H1 (cell line): ENCODE measurements around the gene SURF1. TPM values are rescaled to one million over a fixed set of nuclear protein-coding genes. Genes with fewer than 3 reads are reported as not detected.

Experiments
- SAP30 ChIP-seq: fragments of 300-600 bp; sonication (generic); IDR thresholded peaks from 2 replicates; pipeline ENCODE4 v1.7.1; 2012; ENCODE audit warnings: low read length, moderate library complexity, mild to moderate bottlenecking, inconsistent platforms; ENCODE audit not compliant: insufficient read depth, insufficient replicate concordance
- polyA plus RNA-seq, 7 experiments: library from polyadenylated mRNA; depleted of rRNA in 3 of 7; stranded (reverse) in 5 of 7; unstranded in 2 of 7; fragments of >200 nt in 5 of 7; fragments of 200-250 nt in 2 of 7; gene quantifications; 1 replicate in 5 of 7; 2 replicates in 1 of 7; 4 replicates in 1 of 7; pipeline versions ENCODE4 v1.2.1 to v1.2.3, GENCODE V29; 2011 to 2013; ENCODE audit warnings: missing spikeins in 2 of 7, mixed read lengths in 2 of 7
- total RNA-seq: library from RNA; stranded (reverse); fragmentation: NEBNext Ultra II Directional; extraction: Animal tissue kit (Norgen Biotek cat#: 25700); gene quantifications from 2 replicates; pipeline ENCODE4 v1.2.1, GENCODE V29; 2021

Gene SURF1
- total and polyA plus RNA-seq, 2 of the 8 experiments (the other 6 are each of a cell fraction or from before 2014, with no cell fraction given): 43.1 to 44.7 TPM

DNA sequence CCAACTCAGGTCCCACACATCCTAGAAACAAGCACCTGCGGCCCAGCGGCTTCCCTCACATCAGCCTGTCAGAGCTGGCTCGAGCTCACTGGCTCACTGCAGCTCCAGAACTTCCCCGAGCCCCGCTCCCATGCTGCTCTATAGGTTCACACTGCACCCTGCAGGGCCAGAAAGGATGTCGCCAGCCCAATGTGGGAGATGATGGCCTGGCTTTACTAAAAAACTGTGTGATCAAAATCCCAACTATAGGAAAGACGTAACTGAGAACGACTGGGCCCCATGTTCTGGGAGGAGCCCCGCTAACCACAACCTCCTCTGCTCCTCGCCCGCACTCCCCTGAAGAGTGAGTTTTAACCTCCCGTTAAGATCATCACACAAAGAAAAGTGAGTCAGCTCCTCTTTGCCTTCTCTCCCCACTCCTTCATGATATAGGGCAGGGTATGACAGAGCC, 15.0 kb upstream of the SURF1 start (continued):
- no peak for TF ChIP-seq SAP30
- TF ChIP-seq, all 59 proteins: peak for 0
